Muscle of back (tissue), 11 donors: ENCODE results near the gene KCNQ4. TPM values are rescaled to one million over a fixed set of nuclear protein-coding genes. Genes with fewer than 3 reads are reported as not detected.

ENCODE experiments used
- DNase-seq, 3 donors: peaks; one replicate each; pipeline versions ENCODE4 v3.0.0 to v3.0.0-alpha.2; 2013
- polyA plus RNA-seq, 10 donors: library from polyadenylated mRNA; unstranded; fragments of 120-200 nt; gene quantifications; one replicate each; pipeline ENCODE4 v1.2.1, GENCODE V29; 2013; ENCODE audit not compliant: insufficient read length in 10 of 10

Gene KCNQ4
- polyA plus RNA-seq, 10 donors: 5.4 to 33.5 (median 21.7) TPM

DNA sequence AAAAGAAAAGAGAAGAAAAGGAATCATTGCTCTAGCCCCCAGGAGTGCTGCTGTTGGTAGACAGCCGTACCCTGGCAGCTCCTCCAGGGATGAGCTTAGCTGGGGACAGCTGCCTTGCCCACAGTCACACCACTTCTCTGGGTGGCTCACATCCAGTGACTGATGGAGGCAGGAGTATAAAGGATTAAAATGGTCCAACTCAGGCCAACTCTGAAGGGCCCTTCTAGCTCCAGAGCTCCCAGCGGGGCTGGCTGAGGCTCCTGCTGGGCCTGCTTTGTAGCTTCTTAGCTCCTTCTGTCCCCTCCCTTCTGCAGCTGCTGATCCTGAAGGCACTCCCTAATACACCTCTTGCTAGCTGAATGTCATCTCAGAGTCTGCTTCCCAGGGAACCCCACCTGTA lies 74.2 kb downstream of the KCNQ4 start:
- DNase-seq: peak; percentile 29 to 48 (median 30)

- no peak for DNase-seq
These were observed 75.3 kb downstream of the KCNQ4 start for GRCh38 chr1:40858856-40859416.

- DNase-seq: no peak
These were observed 77.2 kb downstream of the KCNQ4 start for GRCh38 chr1:40860706-40861223.

GRCh38 chr1:40861224-40862003 lies 77.8 kb downstream of the KCNQ4 start:
- peak; percentile 14 to 79 (median 69) for DNase-seq

DNA sequence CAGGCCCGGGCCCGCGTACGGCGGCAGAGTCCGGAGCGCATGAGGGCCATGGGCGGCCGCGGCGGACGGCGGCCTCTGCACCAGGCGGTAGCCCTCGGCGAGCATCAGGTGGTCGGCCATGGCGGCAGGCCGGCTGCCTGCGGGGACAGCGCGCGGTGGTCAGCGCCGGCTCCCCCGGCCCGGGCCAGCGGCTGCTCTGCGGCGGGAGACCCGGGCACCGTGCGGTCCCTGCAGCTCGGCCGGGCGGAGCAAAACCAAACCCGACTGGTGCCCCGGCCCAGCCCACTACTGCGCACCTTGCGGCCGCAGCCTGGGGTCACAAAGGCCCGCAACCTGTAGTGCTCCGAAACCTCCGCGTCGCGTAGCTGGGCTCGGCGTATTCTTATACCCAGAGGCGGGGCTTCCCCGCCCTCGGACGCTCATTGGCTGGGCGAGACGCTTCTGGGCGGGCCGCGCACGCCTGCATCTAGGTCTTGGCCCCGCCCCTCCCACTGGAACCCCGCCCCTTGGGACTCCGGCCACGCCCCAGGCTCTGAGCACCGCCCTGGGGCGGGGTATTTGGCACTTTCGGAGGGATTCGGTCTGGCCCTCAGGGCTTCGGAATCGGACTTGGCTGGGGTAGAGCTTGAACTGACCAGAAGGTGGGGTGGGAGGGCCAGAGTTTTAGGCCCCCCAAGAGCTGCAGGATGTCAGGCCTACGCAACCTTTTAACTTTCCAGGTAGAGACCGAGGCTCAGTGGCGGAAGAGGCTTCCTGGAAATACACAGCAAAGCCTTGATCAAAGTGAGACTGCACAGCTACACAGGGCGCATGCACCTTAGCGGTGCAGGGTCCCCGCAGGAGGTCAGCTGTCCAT lies 78.6 kb downstream of the KCNQ4 start, which contains the start of gene CITED4:
Gene CITED4, minus strand, starts transcription at position 356 of the 856 bp plus-strand sequence. Its CDS starts 236 bp downstream, at position 120.
- DNase-seq: peak; percentile 86 to 95 (median 91)

DNA sequence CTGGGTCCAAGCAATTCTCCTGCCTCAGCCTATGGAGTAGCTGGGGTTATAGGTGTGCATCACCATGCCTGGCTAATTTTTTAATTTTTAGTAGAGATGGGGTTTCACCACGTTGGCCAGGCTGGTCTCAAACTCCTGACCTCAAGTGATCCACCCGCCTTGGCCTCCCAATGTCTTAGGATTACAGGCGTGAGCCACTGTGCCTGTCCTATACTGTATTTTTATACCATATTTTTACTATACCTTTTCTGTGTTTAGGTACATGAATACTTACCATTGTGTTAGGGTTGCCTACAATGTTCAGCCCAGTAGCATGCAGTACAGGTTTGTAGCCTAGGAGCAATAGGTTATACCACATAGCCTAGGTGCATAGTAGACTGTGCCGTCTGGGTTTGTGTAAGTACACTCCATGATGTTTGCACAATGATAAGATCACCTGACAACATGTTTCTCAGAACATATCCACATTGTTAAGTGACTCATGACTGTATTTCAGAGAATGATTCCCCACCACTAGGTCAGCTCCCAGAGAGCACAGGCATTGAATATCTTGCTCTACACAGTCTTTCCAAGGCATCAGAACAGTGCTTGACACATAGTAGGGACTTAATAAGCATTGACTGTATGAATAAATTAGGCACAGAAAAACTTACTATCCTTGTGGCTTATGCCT lies 84.6 kb downstream of the KCNQ4 start:
- no peak for DNase-seq

- DNase-seq: no peak
These were observed 86.6 kb downstream of the KCNQ4 start for GRCh38 chr1:40870135-40870728.

DNA sequence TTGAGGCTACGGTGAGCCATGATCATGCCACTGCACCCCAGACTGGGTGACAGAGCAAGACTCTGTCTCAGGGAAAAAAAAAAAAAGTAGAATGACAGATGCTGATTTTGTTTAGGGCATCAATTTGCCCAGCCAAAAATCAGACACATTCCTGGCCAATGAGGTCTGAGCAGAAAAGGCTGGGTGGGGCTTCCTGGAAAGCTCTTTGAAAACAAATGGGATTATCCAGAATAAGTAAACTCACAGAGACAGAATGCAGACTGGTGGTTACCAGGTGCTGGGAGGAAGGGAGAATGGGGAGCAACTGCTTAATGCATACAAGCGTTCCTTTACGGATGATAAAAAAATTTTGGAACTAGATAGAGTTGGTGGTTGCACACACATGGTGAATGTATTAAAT lies 88.7 kb downstream of the KCNQ4 start:
- DNase-seq: no peak

DNA sequence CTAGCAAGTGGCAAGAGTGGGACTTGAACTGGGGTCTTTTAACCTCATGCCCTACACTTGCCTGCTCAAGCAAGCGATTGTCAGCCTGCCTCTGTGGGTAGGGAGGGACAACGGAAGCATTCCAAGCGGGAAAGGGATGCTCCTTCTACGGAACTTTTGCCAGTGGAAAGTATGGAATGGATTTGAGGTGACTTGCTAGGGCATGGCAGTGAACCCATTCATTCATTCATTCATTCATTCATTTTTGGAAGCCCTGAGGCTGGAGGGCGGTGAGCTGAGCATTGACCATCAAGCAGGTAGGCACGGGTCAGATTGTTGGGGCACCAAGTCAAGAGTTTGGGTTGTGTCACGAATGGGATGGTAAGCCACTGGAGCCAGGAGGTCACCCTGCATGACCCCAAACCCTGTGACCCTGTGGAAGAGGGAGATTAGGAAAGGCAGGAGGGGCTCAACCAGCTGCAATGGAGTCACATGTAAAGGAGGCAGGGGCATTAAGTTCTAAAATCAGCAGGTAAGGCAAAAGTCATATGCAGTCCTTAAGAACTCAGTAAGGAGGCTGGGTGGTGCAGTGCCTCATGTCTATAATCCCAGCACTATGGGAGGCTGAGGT lies 90.4 kb downstream of the KCNQ4 start:
- DNase-seq: no peak

DNA sequence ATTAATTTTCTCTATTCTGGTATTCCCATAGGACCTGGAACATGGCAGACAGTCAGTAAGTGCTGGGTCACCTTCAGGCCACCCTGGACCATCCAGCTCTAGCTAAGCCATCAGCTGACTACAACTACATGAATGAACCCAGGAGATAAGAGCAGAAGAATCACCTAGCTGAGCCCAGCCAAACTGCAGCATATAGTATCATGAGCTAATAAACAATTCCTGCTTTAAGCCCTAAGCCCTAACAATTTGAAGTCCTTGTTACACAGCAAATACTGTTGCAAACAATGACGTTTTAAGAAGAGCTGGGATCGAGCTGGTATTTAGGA lies 92.8 kb downstream of the KCNQ4 start:
- no peak for DNase-seq

DNA sequence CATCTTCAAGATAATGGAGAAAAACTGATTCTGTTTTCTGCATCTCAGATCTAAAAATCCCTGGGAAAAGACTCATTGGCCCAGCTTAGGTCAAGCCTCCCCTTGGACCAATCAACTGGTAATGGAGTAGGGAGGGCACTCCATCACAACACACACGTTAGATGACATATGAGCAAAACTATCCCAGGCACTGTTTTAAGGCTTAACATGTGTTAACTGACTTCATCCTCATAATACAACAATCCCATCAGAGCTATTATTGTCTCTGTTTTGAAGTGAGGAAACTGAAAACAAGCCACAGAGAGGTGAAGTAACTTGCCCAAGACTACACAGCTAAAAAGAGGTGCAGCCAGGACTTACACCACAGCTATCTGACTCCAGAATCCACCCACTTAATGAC lies 93.3 kb downstream of the KCNQ4 start:
- DNase-seq: no peak

DNA sequence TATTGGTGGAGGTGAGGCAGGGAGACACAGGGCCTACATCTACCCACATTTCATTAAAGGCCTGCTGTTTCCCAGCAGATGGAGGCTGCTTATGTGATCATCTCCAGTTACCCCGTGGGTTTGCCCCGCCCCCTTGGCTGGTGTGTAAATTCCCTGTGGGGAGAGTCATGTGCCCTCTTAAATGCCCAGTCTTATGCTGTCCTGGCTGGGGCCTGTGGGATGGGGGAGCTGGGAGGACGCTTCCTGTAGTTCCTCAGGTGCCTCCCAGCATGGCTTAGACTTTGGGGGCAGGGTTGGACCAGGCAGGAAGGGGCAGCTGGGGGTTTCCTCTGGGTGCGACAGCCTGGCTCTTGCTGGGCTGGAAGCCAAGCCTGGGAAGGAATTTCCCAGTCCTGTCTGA lies 94.1 kb downstream of the KCNQ4 start:
- peak; percentile 21 to 56 (median 43) for DNase-seq

DNA sequence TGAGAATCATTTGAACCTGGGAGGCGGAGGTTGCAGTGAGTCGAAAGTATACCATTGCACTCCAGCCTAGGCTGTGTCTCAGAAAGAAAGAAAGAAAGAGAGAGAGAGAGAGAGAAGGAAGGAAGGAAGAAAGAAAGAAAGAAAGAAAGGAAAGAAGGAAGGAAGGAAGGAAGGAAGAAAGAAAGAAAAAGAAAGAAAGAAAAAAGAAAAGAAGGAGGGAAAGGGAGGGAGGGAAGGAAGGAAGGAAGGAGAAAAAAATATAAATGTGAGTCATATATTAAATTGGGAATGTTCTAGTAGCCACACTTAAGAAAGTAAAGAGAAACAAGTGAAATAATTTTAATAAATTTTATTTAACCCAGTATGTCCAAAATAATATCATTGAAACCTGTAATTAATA lies 95.3 kb downstream of the KCNQ4 start:
- DNase-seq: no peak

- no peak for DNase-seq
These were observed 96.0 kb downstream of the KCNQ4 start for GRCh38 chr1:40879482-40880175.

DNA sequence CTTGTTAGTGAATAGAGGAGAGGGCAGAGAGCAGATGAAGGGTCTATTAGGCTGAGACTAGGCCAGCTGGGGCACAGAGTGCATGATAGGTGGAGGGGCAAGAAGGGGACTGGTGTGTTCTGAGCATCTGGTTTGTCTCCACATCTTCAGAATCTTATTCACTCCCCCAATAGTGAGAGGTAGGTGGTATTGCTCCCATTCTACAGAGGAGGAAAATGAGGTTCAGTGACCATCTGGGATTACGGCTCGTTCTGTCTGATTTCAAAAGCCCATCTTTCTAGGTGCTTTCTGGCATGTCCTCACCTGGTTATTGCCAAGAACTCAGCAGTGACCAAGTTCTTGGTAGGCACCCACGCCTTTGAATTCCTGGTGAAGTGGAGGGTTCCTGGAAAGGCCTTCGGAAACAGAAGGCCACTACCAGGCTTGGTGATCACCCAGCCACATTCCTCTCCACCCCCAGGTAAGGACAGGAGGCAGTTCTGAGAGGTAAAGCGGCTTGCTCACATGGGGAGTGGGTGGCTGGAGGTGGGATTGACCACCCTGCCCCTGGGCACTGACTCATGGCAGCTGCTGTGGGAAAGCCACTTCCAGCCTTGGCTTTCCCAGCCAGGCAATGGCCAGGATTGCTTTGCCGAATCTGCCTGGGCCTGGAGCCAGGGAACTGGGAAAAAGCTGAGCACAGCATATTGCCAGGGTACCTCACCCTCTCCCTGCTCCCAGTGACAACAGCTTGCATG lies 97.4 kb downstream of the KCNQ4 start:
- DNase-seq: no peak

- DNase-seq: no peak
These were observed 100.6 kb downstream of the KCNQ4 start for GRCh38 chr1:40884055-40884795.

DNA sequence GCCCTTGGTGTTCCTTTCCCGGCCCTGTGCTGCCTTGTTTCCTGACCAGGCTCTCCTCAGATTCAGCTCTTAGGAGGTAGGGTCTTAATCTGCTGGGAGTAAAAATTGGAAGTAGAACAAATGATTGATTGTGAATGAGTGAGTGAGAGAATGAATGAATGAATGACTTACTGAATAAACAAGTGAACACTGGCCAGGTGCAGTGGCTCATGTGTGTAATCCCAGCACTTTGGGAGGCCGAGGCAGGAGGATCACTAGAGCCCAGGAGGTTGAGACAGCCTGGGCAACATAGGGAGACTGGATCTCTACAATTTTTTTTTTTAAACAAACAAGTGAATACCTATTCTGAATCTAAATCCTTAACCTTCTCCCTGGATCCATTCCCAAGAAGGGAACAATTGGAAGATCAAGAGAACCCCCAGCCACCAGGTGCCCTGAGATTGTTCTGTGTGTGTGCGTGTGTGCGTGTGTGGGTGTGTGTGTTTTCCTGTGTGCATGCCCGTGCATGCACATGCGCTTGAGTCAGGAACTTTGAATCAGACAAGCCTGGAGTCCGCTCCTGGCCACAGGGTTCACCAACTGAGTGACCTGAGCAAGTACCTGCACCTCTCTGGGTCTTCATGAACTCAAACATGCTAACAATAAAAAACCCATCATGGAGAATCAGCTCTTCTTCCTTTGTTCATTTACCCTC lies 102.9 kb downstream of the KCNQ4 start:
- no peak for DNase-seq

GRCh38 chr1:40887012-40887378 lies 103.4 kb downstream of the KCNQ4 start:
- DNase-seq: no peak
